ENCODE data around the gene BAG2.

BAG2 gene

DNA sequence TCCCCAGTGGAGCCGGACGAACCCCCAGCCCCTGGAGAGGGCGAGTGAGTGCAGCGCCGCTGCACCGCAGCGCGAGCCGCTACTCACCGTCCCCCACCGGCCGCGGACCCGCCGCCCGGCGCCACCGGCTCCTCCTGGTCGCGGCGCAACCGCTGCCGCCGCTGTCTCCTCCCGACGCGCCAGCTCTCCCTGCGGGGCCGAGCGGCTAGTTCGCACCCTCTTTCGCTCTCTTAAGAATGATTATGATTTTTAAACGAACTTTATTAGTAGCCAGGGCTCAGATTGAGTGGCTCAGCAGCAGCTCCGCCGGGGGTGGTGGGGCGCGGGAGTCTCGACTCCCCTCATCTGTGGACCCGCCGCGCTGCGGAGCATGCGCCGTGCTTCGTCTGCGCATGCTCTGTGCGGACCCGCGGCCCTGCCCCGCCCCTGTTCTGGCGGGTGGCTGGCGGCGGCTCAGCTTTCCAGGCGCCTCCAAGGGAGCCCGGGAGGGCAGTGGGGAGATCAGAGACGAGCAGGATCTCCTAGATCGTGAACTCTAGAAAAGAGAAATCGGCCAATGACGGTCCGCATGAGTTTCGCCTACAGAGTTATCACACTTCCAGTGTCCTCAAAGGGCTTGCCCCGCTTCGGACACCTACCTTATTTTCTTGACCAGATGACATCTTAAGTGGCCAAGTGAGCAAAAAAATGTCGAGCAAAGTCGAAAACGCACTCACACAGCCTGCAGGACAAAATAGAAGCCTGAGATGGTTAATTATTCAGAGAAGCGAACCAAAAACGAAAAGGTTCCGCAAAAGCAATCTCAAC lies 50.0 kb downstream of the BAG2 start, which contains the start of gene RAB23:
Gene RAB23, minus strand, starts transcription at position 372 of the 807 bp plus-strand sequence. CDS start 11,927 bp downstream, outside the sequence.
- DNase-seq = peak; percentile 64

DNA sequence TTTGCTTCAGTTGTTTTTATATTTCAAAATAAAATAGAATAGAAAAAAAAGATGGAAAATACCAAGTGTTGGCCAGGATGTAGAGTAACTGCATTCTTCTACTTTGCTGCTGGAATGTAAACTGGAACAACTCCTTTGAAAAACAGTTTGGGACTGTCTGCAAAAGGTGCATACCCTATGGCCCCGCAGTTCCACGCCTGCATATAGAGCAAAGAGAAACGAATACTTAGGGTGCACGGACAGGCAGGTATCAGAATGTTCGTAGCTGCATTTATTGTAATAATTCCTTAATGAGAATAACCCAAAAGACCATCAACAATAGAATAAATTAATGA lies 50.6 kb downstream of the BAG2 start:
- DNase-seq = no peak

DNA sequence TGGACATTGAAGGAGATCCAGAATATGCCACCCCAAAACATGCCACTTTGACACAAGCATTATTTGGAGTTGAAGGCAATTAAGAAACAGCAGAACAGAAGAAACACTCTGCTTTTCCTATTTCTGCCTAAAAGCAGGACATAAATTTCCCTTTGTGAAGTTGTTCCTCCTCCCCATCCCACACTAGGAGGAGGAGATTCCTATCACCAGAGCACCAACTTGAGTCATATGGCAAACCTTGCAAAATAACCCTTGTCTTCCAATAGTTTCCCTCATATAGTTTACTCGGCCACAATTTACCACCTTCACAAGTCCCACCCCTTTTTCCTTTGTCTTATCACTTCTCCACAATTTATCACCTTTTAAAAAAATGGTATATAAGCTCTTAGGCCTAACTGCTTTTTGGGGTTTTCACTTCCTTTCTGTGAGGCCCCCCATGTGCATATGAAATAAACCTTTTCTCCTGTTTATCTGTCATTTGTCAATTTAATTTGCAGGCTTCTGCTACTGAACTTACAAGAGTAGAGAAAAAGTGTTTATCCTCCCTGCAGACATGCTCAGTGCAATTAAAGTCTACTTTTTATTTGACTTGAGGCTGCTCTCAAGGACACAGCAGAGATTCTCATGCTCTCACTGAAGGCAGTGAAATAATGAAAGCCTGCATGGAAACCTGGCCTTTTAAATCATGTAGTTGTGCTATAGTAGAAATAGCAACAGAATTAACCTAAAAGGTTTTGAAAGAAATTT lies 52.8 kb downstream of the BAG2 start:
- no peak for DNase-seq

- no peak for DNase-seq
These were observed 54.1 kb downstream of the BAG2 start for GRCh38 chr6:57226221-57226620.
